Peyer's patch (tissue), 4 donors: Measurements from ENCODE around the gene KCNE3.

Source experiments
- POLR2A ChIP-seq, 2 donors: fragments of 450-650 bp; IDR thresholded peaks; one replicate each; pipeline ENCODE4 v1.5.1; 2017; ENCODE audit warnings: antibody characterized with exemption in 2 of 2, mild to moderate bottlenecking in 2 of 2, moderate library complexity in 2 of 2
- TF ChIP-seq, protein P1 (sequence below), 6 experiments: fragments of 450-650 bp in 4 of 6; fragments of 200-600 bp in 2 of 6; sonication (generic) in 1 of 6; IDR thresholded peaks; one replicate each; pipeline ENCODE4 v1.5.1; 2017 to 2019; ENCODE audit warnings: antibody characterized with exemption in 6 of 6, mild to moderate bottlenecking in 3 of 6, moderate library complexity in 1 of 6

DNA sequence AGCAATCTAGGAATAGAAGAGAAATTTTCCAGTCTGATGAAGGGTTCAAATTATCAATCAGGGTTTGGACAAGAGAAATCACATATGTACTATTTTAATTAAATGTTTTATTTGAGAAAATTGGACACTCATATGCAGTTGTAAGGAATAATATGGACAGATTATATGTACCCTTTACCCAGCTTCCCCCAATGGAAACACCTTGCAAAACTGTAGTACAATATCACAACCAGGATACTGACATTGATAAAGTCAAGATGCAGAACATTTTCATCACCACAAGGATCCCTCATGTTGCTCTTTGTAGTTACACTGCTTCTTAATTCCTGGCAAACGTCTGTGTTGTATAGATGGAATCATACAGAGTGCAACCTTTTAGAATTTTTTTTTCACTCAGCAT is 27.6 kb upstream of the KCNE3 start:
- TF ChIP-seq, protein P1, sequence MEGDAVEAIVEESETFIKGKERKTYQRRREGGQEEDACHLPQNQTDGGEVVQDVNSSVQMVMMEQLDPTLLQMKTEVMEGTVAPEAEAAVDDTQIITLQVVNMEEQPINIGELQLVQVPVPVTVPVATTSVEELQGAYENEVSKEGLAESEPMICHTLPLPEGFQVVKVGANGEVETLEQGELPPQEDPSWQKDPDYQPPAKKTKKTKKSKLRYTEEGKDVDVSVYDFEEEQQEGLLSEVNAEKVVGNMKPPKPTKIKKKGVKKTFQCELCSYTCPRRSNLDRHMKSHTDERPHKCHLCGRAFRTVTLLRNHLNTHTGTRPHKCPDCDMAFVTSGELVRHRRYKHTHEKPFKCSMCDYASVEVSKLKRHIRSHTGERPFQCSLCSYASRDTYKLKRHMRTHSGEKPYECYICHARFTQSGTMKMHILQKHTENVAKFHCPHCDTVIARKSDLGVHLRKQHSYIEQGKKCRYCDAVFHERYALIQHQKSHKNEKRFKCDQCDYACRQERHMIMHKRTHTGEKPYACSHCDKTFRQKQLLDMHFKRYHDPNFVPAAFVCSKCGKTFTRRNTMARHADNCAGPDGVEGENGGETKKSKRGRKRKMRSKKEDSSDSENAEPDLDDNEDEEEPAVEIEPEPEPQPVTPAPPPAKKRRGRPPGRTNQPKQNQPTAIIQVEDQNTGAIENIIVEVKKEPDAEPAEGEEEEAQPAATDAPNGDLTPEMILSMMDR (IDR thresholded peaks at IDR 0.05), result no peak
- no peak for TF ChIP-seq POLR2A (IDR thresholded peaks at IDR 0.05)
